ENCODE results near the gene ALG2. TPM values are rescaled to one million over a fixed set of nuclear protein-coding genes. Genes with fewer than 3 reads are reported as not detected.
A peak's percentile ranks its signal among the peaks of the same experiment; 100 is the strongest.

ALG2 gene
- total RNA-seq, result 30.3 and 39.1 TPM in 2 replicates

DNA sequence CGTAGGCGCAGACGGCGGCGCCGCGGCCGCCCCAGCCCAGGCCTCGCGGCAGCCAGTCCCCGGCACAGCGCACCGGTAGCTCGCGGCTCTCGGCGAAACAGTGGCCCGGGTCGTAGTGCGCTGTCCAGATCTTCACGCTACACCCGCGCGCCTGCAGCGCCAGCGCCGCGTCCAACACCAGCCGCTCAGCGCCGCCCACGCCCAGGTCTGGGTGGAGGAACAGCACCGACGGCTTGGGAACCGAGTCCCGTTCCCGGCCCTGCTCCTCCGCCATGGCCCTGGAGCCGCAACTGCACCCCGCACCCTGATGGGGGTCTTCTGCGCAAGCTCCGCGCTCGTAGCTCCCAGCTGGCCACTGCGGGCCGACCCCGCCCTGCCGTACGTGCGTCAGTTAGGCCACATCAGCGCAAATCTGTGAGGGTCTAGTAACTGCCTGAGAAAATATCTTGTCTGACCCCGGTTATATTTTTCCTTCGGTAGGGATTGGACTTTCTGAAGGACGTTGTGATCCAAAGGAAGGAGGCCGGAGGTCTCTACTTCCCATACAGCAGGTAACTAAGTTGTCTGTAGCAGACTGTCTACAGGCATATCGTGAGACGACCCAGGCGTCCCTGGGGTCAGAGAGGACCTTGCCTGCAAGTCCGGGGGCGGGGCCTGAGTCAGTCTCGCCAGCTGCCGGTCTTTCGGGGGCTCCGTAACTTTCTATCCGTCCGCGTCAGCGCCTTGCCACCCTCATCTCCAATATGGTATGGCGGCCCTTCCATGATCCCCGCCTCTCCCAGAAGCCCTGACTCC, at the start of gene ALG2, which contains the start of gene SEC61B:
ALG2 (minus strand) TSS at position 322 of the 795 bp plus-strand sequence; CDS start at position 274, 48 bp downstream.
SEC61B (plus strand) TSS at position 662 of the 795 bp plus-strand sequence; CDS start at position 744, 82 bp downstream.
- TF ChIP-seq CTCF (conservative IDR thresholded peaks at IDR 0.05; ENCODE audit: low read depth, low read length), result no peak
- peak; percentile 82 for DNase-seq (ENCODE audit: low read depth)
- H3K4me3 ChIP-seq (ENCODE audit: low read depth, low read length), result peak within 1 kb of the TSS; percentile 84

DNA sequence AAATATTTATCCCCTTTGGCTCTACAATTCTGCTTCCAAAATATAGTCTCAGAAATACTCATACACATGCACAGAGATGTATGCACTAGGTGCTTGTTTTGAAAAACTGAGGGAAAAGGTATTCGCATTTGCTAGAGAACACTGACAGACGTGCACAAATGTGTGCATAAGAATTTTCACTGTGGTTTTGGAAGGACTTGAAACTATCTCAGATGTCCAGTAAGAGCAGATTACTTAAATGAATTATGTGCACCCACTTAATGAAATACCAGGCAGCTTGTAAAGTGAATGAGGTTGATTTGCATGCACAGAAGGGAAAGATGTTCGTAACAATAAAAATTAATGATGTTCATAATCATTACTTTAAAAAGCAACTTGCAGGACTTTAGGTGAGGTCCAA, 48.7 kb upstream of the ALG2 start:
- TF ChIP-seq CTCF (conservative IDR thresholded peaks at IDR 0.05; ENCODE audit: low read depth, low read length), result no peak
- DNase-seq (ENCODE audit: low read depth), result no peak
- no peak overlapping the region for H3K4me3 ChIP-seq (ENCODE audit: low read depth, low read length)

- H3K4me3 ChIP-seq (ENCODE audit: low read depth, low read length), result no peak overlapping the region
- no peak for TF ChIP-seq CTCF (conservative IDR thresholded peaks at IDR 0.05; ENCODE audit: low read depth, low read length)
- DNase-seq (ENCODE audit: low read depth), result no peak
Measured at GRCh38 chr9:99269416-99269815, 47.7 kb upstream of the ALG2 start.

- TF ChIP-seq CTCF (conservative IDR thresholded peaks at IDR 0.05; ENCODE audit: low read depth, low read length), result peak; percentile 93
- H3K4me3 ChIP-seq (ENCODE audit: low read depth, low read length), result no peak overlapping the region
- DNase-seq (ENCODE audit: low read depth), result no peak
Measured at GRCh38 chr9:99266255-99267023, 44.7 kb upstream of the ALG2 start.

DNA sequence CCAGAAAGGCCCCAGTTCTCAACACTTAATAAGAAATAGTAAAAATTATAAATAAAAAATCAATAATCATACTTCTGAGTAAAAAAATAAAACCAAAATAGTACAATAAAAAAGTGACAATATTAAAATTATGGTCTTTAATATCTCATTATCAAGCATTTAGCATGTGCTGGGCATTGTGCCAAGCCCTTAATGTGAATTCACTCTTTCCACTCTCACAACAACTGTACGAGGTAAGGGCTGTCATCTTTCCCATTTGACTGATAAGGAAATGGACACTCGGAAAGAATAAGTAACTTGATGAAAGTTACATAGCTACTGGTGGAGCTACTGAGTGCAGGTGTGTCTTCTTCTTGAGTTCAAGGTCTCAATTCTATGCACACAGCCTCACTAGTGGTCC, 43.9 kb upstream of the ALG2 start:
- TF ChIP-seq CTCF (conservative IDR thresholded peaks at IDR 0.05; ENCODE audit: low read depth, low read length), result no peak
- no peak for DNase-seq (ENCODE audit: low read depth)
- no peak overlapping the region for H3K4me3 ChIP-seq (ENCODE audit: low read depth, low read length)

- DNase-seq (ENCODE audit: low read depth), result no peak
- TF ChIP-seq CTCF (conservative IDR thresholded peaks at IDR 0.05; ENCODE audit: low read depth, low read length), result peak; percentile 64
- no peak overlapping the region for H3K4me3 ChIP-seq (ENCODE audit: low read depth, low read length)
Measured at GRCh38 chr9:99264070-99264680, 42.4 kb upstream of the ALG2 start.

All from epithelial cell of proximal tubule (primary cell).